Activated T-helper 17 cell treated with anti-CD3 and anti-CD28 coated beads, Interleukin-2, amount 50 U/mL, for 72 hours (primary cell): ENCODE data around the gene CIITA. TPM values are rescaled to one million over a fixed set of nuclear protein-coding genes. Genes with fewer than 3 reads are reported as not detected.
A peak's percentile ranks its signal among the peaks of the same experiment; 100 is the strongest.
"Not testable (repeated sequence)": the region's sequence is repeated elsewhere in the genome, so short reads cannot be mapped to it uniquely, and the experiment has no call there.

Source experiments
- ATAC-seq: fragments of 150-1000 bp; cut with Tn5 transposase; replicated peaks from 2 replicates; pipeline ENCODE4 v1.10.0; 2021; ENCODE audit warnings: mild to moderate bottlenecking, moderate library complexity
- H3K27ac Mint-ChIP-seq: one replicate; pipeline ENCODE4 v1.8.0; 2022; ENCODE audit warnings: mixed read lengths
- H3K27me3 Mint-ChIP-seq: one replicate; pipeline ENCODE4 v1.8.0; 2022; ENCODE audit warnings: mixed read lengths
- H3K36me3 Mint-ChIP-seq: one replicate; pipeline ENCODE4 v1.8.0; 2022; ENCODE audit warnings: low read depth, mild to moderate bottlenecking, mixed read lengths
- H3K4me1 Mint-ChIP-seq: one replicate; pipeline ENCODE4 v1.8.0; 2022; ENCODE audit warnings: mixed read lengths
- H3K4me3 Mint-ChIP-seq: one replicate; pipeline ENCODE4 v1.8.0; 2022; ENCODE audit warnings: mild to moderate bottlenecking, mixed read lengths
- H3K9me3 Mint-ChIP-seq: one replicate; pipeline ENCODE4 v1.8.0; 2022; ENCODE audit warnings: mixed read lengths
- total RNA-seq, 2 donors: library from RNA; stranded (reverse); gene quantifications; one replicate each; pipeline ENCODE4 v1.2.3, GENCODE V29; 2022

Gene CIITA
- total RNA-seq, 2 donors from 2014 or later: 8.6 to 64.2 TPM

- Mint-ChIP-seq H3K4me1 (no peaks in the 10 kb centered on the region), H3K9me3 (no peaks in the 10 kb centered on the region), H3K27ac (no peak overlapping the region), H3K36me3 (no peaks in the 10 kb centered on the region), H3K4me3 (no peak overlapping the region), H3K27me3 (no peaks in the 10 kb centered on the region)
- no peak for ATAC-seq
Observed at GRCh38 chr16:10906914-10907756, 30.1 kb downstream of the CIITA start.

DNA sequence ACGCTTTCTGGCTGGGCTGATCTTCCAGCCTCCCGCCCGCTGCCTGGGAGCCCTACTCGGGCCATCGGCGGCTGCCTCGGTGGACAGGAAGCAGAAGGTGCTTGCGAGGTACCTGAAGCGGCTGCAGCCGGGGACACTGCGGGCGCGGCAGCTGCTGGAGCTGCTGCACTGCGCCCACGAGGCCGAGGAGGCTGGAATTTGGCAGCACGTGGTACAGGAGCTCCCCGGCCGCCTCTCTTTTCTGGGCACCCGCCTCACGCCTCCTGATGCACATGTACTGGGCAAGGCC lies 30.7 kb downstream of the CIITA start:
- no peak for ATAC-seq
- Mint-ChIP-seq H3K27me3 (no peaks in the 10 kb centered on the region), H3K4me1 (no peaks in the 10 kb centered on the region), H3K9me3 (no peaks in the 10 kb centered on the region), H3K4me3 (no peak overlapping the region), H3K36me3 (no peaks in the 10 kb centered on the region), H3K27ac (no peak overlapping the region)

GRCh38 chr16:10911267-10911666 lies 34.3 kb downstream of the CIITA start:
- H3K4me3 Mint-ChIP-seq: no peak overlapping the region
- no peak for ATAC-seq
- H3K36me3 Mint-ChIP-seq: no peaks in the 10 kb centered on the region
- H3K27ac Mint-ChIP-seq: peak overlapping the region; percentile 62
- peaks cover 6% of the 10 kb centered on the region for H3K4me1 Mint-ChIP-seq
- no peaks in the 10 kb centered on the region for H3K9me3 Mint-ChIP-seq
- no peaks in the 10 kb centered on the region for H3K27me3 Mint-ChIP-seq

GRCh38 chr16:10916534-10916933 lies 39.5 kb downstream of the CIITA start:
- Mint-ChIP-seq H3K4me1 (peaks cover 12% of the 10 kb centered on the region), H3K9me3 (no peaks in the 10 kb centered on the region), H3K4me3 (peak overlapping the region; percentile 1), H3K36me3 (no peaks in the 10 kb centered on the region), H3K27me3 (no peaks in the 10 kb centered on the region), H3K27ac (no peak overlapping the region)
- ATAC-seq: peak; percentile 66

GRCh38 chr16:10918294-10919002 lies 41.4 kb downstream of the CIITA start:
- H3K27me3 Mint-ChIP-seq: no peaks in the 10 kb centered on the region
- H3K27ac Mint-ChIP-seq: no peak overlapping the region
- H3K9me3 Mint-ChIP-seq: no peaks in the 10 kb centered on the region
- no peaks in the 10 kb centered on the region for H3K36me3 Mint-ChIP-seq
- peak; percentile 74 for ATAC-seq
- H3K4me3 Mint-ChIP-seq: no peak overlapping the region
- peaks cover 12% of the 10 kb centered on the region for H3K4me1 Mint-ChIP-seq

- Mint-ChIP-seq H3K4me3 (no peak overlapping the region), H3K9me3 (no peaks in the 10 kb centered on the region), H3K27ac (no peak overlapping the region), H3K27me3 (no peaks in the 10 kb centered on the region), H3K36me3 (no peaks in the 10 kb centered on the region), H3K4me1 (peaks cover 12% of the 10 kb centered on the region)
- ATAC-seq: no peak
Observed at GRCh38 chr16:10919003-10919351, 42.0 kb downstream of the CIITA start.

DNA sequence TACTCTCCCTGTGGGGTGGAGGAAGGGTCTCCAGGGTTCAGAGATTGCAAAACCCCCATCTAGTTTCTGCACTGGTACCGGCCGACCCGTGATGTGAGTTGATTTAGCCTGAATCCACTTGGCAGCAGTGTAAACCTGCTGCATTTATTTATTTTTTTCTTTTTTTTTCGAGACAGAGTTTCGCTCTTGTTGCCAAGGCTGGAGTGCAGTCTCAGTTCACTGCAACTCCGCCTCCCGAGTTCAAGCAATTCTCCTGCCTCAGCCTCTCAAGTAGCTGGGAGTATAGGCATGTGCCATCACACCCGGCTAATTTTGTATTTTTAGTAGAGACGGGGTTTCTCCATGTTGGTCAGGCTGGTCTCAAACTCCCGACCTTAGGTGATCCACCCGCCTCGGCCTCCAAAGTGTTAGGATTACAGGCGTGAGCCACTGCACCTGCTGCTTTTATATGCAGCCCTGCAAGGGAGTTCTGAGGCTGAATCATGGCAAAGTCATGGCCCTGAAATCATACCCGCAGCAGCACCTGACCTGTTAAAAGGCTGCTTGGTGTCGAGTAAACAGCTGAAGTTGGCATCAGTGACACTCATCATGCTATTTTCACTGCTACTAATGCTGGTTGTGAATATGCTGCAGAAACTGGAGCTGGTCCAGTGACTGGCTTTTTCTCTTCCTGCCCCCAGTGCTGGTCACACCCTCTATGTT lies 43.9 kb downstream of the CIITA start:
- peaks cover 7% of the 10 kb centered on the region for H3K4me1 Mint-ChIP-seq
- H3K4me3 Mint-ChIP-seq: no peak overlapping the region
- peaks cover 5% of the 10 kb centered on the region for H3K36me3 Mint-ChIP-seq
- ATAC-seq: no peak
- H3K27ac Mint-ChIP-seq: no peak overlapping the region
- no peaks in the 10 kb centered on the region for H3K9me3 Mint-ChIP-seq
- H3K27me3 Mint-ChIP-seq: no peaks in the 10 kb centered on the region

DNA sequence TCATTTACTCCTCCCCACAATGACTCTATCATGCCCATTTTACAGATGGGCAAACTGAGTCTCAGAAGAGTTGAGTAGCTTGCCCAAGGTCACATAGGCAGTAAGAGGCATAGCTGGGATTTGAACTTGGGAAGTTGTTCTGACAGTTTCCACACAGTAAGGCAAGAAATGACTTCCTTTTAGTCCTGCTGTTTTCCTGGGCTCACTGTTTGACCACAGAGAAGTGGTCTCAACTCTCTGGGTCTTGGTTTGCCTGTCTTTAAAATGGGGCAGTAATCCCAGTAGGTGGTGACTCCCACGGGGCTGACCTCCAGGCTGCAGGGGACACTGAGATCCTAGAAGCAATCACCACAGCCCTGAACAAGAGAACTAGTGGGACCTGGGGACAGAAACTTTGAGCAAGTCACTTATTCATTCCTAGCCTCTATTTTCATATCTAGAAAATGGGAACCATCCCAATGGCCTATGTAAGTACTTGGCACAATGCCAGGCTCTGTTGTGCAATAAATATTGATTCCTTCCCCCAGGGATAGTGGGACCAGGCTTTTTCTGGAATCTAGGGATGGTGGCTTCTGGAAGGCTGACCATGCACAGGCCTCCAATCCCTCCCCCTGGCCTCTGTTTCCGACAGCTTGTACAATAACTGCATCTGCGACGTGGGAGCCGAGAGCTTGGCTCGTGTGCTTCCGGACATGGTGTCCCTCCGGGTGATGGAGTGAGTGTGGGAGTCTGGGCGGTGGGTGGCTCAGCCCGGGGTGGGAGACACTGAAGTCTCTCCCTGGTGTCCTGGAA lies 44.7 kb downstream of the CIITA start:
- H3K4me3 Mint-ChIP-seq: no peak overlapping the region
- ATAC-seq: no peak
- no peak overlapping the region for H3K27ac Mint-ChIP-seq
- H3K4me1 Mint-ChIP-seq: peaks cover under 1% of the 10 kb centered on the region
- peaks cover 13% of the 10 kb centered on the region for H3K36me3 Mint-ChIP-seq
- H3K9me3 Mint-ChIP-seq: no peaks in the 10 kb centered on the region
- no peaks in the 10 kb centered on the region for H3K27me3 Mint-ChIP-seq

DNA sequence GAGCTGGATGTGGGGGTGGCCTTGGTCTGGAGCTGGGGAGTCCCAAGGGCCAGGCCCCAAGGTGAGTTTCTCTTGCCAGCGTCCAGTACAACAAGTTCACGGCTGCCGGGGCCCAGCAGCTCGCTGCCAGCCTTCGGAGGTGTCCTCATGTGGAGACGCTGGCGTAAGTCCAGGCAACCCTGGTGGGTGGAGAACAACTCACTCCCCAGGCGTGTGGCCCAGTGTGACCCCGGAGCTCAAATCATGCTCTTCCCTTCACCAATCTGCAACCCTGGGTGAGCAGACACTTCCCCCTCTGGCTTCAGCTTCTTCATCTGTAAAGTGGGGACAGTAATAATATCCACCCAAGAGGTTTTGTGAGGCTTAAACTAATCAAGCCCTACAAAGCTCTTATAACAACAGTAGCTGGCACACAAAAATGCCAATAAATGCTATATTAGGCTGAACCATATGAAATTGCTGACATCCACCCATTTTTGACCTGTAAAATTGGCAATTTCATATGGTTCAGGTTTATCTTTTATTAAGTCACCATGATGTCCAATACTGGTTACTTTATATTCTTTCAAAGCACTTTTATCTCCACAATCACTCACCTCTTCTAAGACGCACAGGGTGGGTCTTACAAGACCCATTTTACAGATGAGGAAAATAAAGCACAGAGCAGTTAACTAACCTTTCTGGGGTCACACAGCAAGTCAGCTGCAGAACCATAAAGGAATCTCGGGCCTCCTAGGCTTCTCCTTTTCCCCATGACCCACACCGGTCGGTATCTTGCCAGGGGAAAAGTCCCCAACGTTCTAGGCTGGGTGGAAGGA lies 45.5 kb downstream of the CIITA start:
- no peaks in the 10 kb centered on the region for H3K9me3 Mint-ChIP-seq
- H3K27ac Mint-ChIP-seq: no peak overlapping the region
- ATAC-seq: no peak

GRCh38 chr16:10923146-10923649 lies 46.2 kb downstream of the CIITA start:
- H3K27ac Mint-ChIP-seq: no peak overlapping the region
- no peak for ATAC-seq
- no peaks in the 10 kb centered on the region for H3K27me3 Mint-ChIP-seq
- H3K4me1 Mint-ChIP-seq: no peaks in the 10 kb centered on the region
- no peaks in the 10 kb centered on the region for H3K9me3 Mint-ChIP-seq
- H3K4me3 Mint-ChIP-seq: no peak overlapping the region
- H3K36me3 Mint-ChIP-seq: peaks cover 28% of the 10 kb centered on the region

More for the DNA sequence above, 45.5 kb downstream of the CIITA start:
- Mint-ChIP-seq H3K4me1 (no peaks in the 10 kb centered on the region), H3K27me3 (no peaks in the 10 kb centered on the region), H3K36me3 (peaks cover 21% of the 10 kb centered on the region), H3K4me3 (no peak overlapping the region)

GRCh38 chr16:10923650-10924214 lies 46.7 kb downstream of the CIITA start:
- Mint-ChIP-seq H3K9me3 (no peaks in the 10 kb centered on the region), H3K27me3 (no peaks in the 10 kb centered on the region), H3K27ac (no peak overlapping the region), H3K36me3 (peaks cover 33% of the 10 kb centered on the region), H3K4me3 (no peak overlapping the region), H3K4me1 (no peaks in the 10 kb centered on the region)
- ATAC-seq: no peak

DNA sequence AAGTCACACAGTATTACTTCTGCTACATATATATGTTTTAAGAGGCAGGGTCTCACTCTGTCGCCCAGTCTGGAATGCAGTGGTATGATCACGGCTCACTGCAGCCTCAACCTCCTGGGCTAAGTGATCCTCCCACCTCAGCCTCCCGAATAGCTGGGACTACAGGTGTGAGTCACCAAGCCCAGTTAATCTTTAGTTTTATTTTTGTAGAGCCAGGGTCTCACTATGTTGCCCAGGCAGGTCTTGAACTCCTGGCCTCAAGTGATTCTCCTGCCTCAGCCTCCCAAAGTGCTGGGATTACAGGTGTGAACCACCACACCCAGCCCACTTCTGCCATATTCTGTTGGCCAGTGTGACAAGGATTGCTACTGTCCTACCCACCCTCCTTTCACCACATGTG lies 48.3 kb downstream of the CIITA start:
- H3K27ac Mint-ChIP-seq, H3K27me3 Mint-ChIP-seq, ATAC-seq, H3K9me3 Mint-ChIP-seq, H3K4me3 Mint-ChIP-seq, H3K4me1 Mint-ChIP-seq: not testable (repeated sequence)
- peaks cover 42% of the 10 kb centered on the region for H3K36me3 Mint-ChIP-seq

DNA sequence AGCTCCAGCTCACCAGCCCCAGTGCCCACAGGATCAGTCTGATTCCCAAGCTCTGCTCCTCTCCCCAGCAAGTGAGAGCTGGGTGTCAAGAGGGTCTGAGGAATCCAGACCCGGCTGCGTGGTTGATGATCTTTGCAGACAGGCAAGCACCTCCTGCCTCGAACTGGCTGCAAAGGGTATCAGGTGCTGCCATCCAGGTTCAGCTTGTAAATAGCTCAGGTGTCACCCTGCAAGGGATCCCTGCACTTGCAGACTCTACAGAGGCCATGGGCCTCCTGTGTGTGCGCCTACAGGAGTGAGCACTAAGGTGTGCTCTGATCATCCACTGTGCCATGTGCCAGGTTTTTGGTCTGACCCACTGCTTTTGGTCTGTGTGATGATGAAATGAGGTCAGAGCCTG lies 49.1 kb downstream of the CIITA start:
- ATAC-seq: no peak
- Mint-ChIP-seq H3K4me3 (no peak overlapping the region), H3K36me3 (peaks cover 47% of the 10 kb centered on the region), H3K9me3 (no peaks in the 10 kb centered on the region), H3K27me3 (no peaks in the 10 kb centered on the region), H3K27ac (no peak overlapping the region), H3K4me1 (no peaks in the 10 kb centered on the region)
